Embryonic facial prominence (tissue), 1 donor: Measurements from ENCODE around the gene RBBP5.

Source experiments
- DNase-seq: peaks from one replicate; pipeline ENCODE4 v3.0.0-alpha.2; 2016; ENCODE audit errors: extremely low spot score

RBBP5 gene

DNA sequence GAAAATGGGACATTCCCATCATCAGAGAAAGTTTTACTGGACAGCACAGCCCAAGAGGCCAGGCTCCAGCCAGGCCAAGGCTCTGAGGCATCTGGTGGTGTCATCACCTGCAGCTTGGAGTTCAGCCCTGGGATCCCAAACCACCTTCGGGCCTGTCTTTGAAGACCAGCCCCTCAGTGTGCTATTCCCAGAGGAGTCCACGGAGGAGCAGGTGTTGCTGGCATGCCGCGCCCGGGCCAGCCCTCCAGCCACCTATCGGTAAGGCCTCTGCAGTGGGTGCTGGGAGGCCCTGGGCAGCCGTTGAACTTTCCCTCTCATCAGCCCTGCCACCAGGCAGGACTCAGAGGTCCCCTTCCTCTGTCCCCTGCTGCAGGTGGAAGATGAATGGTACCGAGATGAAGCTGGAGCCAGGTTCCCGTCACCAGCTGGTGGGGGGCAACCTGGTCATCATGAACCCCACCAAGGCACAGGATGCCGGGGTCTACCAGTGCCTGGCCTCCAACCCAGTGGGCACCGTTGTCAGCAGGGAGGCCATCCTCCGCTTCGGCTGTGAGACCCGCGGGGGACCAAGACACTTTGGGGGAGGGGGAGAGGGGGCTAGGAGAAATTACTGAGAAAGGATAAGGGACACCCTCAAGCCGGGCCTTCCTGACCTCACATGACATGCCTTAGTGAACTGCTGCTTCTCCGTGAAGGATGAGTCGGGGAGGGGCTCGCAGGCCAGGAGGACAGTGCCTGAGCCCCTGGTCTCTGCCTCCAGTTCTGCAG is 63.8 kb downstream of the RBBP5 start:
- DNase-seq, result no peak

GRCh38 chr1:205056956-205057568 is 64.7 kb downstream of the RBBP5 start:
- no peak for DNase-seq

DNA sequence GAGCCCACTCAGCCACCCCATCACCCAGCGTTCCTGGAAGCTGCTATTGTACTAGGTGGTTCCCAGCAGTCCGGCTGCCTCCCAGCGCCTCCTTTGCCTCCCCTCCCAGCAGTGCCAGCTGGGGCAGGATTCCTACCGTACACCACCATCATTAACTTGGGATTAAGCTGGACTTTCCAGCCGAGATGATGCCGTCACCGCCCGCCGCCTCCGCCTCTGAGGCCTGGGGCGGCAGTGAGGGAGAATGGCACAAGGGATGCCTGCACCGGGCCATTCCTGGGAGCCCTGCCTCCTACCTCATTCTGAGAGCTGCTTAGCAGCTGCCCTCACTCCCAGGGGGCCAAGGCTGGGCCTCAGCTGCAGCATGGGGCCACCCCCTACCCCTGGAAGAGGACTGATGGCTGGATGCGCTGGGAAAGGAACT is 65.6 kb downstream of the RBBP5 start:
- no peak for DNase-seq

DNA sequence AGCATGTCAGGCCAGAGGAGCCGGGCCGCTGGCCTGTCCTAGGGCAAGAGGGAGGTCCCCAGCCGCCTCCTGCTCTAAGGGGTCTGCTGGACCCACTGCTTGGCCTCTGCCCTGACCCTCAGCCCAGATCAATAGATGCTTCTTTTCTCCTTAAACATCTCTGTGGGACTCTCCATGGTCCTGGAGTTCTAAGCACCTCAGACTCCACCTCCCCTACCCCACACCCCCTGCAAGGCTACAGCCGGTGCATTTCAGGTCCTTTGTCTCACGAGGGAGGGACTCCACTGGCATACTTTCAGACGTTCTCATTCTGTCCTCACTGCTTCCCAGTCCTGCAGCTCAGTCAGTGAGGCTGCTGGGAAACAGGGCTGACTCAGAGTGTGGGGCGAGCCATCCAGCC is 67.8 kb downstream of the RBBP5 start:
- DNase-seq, result no peak

- DNase-seq, result no peak
These were observed 68.5 kb downstream of the RBBP5 start for GRCh38 chr1:205053296-205053695.

DNA sequence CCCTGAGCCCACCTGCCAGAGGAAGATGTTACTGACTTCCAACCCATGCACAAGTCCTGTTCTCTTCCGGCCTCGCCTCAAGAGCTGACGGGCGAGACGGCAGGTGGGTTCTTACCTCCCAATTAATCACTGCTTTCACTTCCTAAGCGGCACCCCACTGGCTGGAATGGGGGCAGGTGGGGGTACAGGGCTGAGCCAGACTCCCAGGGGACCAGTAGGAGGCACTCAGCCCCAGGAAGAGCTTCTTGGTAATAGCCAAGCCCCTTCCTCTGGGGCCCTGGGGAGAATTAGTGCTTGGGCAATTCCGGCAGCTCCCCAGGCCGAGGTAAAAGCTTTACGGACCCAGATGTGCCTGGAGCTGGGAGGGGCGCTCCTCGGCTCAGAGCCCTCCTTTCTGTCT is 69.1 kb downstream of the RBBP5 start:
- DNase-seq, result no peak

DNA sequence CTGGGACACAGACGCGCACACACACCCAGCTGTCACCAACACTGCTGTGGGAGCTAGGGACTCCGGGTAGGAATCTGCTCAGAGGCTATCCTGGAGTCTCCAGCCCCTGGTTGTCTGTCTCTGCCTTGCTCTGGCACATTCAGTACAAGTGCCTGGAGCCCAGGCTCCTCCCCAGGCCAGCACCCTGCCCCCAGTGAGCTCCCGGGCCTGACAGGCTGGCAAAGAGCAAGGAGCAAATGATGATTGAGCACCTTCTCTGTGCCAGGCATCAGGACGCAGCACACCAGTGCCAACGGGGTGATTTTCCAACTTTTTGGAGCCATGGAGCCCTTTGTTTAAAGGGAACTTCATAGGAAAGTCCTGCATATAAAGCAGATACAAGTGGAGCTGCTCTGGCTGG is 72.3 kb downstream of the RBBP5 start:
- no peak for DNase-seq

- no peak for DNase-seq
These were observed 73.4 kb downstream of the RBBP5 start for GRCh38 chr1:205048382-205048781.

- DNase-seq, result no peak
These were observed 74.0 kb downstream of the RBBP5 start for GRCh38 chr1:205047764-205048231.

- DNase-seq, result no peak
These were observed 74.9 kb downstream of the RBBP5 start for GRCh38 chr1:205046870-205047269.

GRCh38 chr1:205045146-205045545 is 76.6 kb downstream of the RBBP5 start:
- no peak for DNase-seq

DNA sequence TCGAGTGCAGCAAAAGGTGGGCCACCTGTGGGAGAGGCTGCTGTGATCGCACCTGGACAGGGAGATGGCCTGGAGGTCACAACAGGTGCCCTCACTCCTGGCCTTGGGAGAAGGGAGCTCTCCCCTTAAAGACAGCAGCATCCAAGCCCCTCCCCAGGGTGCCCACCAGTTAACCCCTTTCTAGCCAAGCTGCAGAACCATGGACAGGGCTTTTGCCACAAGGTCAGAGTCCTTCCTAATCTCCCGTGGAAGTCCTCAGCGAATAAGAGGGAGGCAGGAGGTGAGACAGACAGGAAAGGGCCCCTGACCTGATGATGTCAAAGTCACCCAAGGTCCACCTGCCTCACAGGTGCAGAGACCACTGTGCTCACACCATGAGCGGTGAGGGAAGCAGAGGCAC is 77.0 kb downstream of the RBBP5 start:
- DNase-seq, result no peak

GRCh38 chr1:205043866-205044265 is 77.9 kb downstream of the RBBP5 start:
- DNase-seq, result no peak

DNA sequence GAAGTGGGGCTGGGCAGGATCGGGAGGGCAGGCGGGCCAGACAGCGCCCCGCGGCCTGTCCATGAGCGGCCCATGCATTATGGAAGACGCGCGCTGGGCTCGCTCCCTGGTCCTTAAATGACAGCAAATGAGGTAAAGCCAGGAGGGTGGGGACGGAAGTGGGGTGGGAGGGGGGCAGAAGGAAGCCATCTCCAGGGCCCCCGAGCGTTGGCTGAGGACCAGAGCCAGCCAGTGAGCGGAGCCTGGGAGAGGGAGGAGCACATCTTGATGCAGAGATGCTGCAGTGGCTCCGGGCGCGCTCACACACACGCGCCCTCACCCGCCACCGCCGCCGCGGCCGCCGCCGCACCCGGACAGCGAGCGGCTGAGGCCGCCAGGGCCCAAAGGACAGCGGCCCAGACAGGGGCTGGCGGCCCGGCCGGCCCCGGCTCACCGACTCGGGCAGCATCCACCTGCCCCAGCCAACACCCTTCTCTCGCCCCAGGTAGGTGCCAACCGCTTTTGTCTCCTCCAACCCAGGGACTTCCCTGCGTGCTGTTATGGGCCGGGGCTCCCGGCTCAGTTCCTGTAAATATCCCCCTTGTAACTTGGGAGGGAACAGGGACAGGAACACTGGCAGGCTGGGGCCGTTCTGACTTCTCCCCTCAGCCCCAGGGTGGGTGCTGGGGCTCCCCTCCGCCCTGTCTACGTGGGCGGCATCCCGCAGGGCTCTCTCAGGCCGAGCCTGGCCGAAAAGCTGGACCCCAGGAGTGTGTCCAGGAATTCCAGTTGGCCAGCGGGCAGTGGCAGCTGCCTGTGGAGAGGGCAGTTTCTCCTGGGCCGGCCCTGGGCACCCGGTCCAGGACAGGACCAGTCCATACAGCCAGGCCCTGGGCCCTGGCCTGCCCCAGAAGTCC is 78.6 kb downstream of the RBBP5 start, which contains the start of gene CNTN2:
CNTN2 (plus strand) TSS at position 302 of the 896 bp plus-strand sequence. CDS start 9,974 bp downstream, outside the sequence.
- DNase-seq, result no peak

DNA sequence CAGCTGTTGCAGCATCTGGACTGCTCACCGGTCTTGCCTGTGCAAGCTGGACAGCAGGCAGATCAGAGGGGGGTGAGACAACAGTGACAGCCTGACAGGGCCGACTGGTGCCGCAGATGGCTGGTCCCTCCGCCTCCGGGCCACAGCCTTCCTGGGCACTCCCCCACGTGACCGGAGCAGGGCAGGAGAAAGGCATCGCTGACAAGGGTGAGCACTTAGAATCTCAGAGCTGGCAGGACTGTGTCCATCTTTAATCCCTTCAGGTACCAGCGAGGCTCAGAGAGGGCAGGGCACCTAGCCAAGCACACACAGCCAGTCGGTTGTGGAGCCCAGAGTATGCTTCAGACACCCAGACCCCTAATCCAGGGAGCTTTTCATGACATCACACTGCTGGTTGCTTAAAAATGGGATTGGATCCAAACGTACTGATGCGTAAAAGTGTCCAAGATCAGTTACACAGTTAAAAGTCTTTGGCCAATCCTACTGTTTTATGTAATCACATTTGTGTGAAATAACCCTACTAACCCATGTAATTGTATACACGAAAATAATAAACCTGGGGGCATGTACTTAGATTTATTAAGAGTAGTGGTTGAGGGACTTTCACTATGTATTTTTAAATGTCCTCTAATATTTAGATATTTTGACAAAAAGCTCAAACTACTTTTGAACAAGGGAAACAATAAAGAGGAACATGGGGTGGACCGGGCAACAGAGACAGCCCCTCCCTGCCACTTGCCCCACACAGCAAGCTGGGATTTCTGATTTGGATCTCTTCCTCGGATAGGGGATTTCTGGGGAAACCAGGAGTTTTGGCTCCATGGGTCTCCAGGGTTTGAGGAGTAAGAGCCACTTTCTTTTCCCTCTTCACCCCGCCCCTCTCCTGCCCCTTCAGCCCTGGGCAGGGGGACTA is 79.5 kb downstream of the RBBP5 start:
- DNase-seq, result no peak

DNA sequence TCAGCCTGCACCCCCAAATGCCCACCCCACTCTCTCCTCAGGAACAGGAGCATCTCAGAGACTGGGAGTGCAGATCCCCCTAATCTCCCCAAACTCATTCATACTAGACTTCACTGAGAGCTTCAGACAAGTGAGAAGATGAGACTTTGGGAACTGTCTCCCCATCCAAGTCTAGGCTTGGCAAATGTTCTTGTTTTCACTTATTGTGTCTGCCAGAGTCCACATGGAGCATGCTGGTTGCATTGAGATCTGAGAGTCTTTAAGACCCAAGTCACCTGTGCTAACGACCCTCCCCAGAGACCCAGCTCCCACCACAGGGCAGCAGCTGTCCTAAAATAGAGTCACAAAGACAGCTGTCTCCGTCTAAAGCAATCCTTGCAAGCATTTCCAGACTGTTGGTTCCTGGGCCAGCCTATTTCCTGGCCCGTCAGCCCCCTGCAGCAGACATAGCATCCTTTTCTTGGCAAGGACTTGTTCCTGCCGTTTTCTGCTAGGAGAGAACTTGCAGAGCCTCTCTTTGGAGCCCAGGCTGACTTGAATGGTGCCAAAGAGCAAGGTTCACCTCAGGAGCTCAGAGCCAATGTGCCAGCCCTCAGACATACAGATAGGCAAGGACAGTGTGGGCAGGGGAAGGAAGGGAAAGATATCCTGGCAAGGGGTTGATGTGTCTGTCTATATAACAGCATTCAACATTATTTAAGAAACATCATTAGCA is 80.6 kb downstream of the RBBP5 start:
- no peak for DNase-seq

DNA sequence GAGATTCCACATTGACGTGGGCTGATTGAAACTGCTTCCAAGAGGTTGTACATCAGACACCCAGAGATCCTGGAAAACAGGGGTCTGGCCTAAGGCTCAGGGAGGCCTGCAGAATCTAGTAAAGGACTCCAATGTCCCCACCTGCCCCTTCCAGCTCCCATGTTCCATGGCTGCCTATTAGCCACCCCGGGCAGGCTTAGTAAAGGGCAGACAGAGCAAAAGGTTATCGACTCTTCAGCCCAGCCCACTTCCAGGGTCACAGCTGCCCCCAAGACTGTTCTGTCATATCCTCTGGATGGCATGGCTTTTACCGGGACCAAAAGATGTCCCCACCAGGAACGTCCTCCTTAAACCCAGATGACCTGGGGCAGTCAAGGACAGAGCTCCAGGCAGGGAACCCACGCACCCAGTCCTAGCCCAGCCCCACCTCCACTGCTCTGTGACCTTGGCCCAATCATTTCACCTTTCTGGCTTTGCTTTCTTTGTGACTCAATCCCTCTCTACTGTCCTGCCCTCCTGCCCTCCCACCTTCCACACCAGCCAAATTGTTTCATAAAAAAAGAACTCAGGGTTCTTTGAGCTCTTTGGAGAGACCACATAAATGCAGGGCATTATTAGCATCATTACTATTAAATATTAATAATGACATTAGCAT is 83.5 kb downstream of the RBBP5 start:
- no peak for DNase-seq

GRCh38 chr1:205037539-205037938 is 84.2 kb downstream of the RBBP5 start:
- DNase-seq, result no peak
